IPS DF 6.9 (cell line): ENCODE results near the gene USH2A.

Source experiments
- DNase-seq: peaks from one replicate; pipeline ENCODE4 v3.0.0-alpha.2; 2013; ENCODE audit warnings: low read depth, low spot score
- H3K27ac ChIP-seq: one replicate; pipeline ENCODE4 v1.5.1; 2013; ENCODE audit warnings: low read length, control low read depth
- H3K27me3 ChIP-seq: 2 replicates; pipeline ENCODE4 v1.6.1; 2013; ENCODE audit warnings: mild to moderate bottlenecking, low read length; ENCODE audit not compliant: control insufficient read depth, insufficient read depth
- H3K36me3 ChIP-seq: 2 replicates; pipeline ENCODE4 v1.6.1; 2013; ENCODE audit warnings: low read length; ENCODE audit not compliant: control insufficient read depth, insufficient read depth
- H3K4me1 ChIP-seq: 2 replicates; pipeline ENCODE4 v1.6.1; 2013; ENCODE audit warnings: low read length; ENCODE audit not compliant: control insufficient read depth, insufficient read depth
- H3K4me3 ChIP-seq: 2 replicates; pipeline ENCODE4 v1.5.1; 2013; ENCODE audit warnings: mild to moderate bottlenecking, low read length
- H3K9me3 ChIP-seq: 2 replicates; pipeline ENCODE4 v1.6.1; 2013; ENCODE audit warnings: low read length, inconsistent platforms; ENCODE audit not compliant: control insufficient read depth, insufficient read depth
- WGBS: extraction: QIAGEN DNeasy Blood & Tissue Kit; methylation state at CpG from one replicate; pipeline ENCODE4 v1.1.7; 2013; ENCODE audit warnings: mixed read lengths, missing lambda C conversion rate; ENCODE audit not compliant: insufficient read length, insufficient coverage; 5-methylcytosine and 5-hydroxymethylcytosine counted together

The USH2A gene

GRCh38 chr1:215601276-215601675 is 822.0 kb downstream of the USH2A start:
- WGBS: no CpG with 5 or more reads among the region's 2 CpGs
- DNase-seq: no peak
- Histone ChIP-seq H3K27ac (no peak overlapping the region), H3K36me3 (no peaks in the 10 kb centered on the region; the same call in 1 of the 2 replicates), H3K4me1 (no peaks in the 10 kb centered on the region; the same call in 1 of the 2 replicates), H3K4me3 (no peak overlapping the region), H3K9me3 (no peaks in the 10 kb centered on the region), H3K27me3 (no peaks in the 10 kb centered on the region)

DNA sequence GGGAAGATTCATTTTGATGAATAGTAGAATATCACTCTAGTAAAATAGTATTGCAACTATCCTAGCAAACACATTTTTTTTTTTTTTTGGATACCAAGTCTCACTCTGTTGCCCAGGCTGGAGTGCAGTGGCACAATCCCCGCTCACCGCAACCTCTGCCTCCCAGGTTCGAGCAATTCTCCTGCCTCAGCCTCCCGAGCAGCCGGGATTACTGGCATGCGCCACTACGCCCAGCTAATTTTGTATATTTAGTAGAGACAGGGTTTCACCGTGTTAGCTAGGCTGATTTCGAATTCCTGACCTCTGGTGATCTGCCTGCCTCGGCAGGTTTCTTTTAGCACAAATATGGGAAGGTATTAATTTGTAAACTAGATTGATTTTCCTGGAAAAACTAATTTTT is 822.4 kb downstream of the USH2A start:
- Histone ChIP-seq H3K27me3 (no peaks in the 10 kb centered on the region), H3K36me3 (no peaks in the 10 kb centered on the region; the same call in 1 of the 2 replicates), H3K9me3 (no peaks in the 10 kb centered on the region), H3K4me1 (no peaks in the 10 kb centered on the region; the same call in 1 of the 2 replicates), H3K4me3 (no peak overlapping the region), H3K27ac (no peak overlapping the region)
- no peak for DNase-seq
- no CpG with 5 or more reads among the region's 10 CpGs for WGBS

GRCh38 chr1:215600258-215600792 is 822.9 kb downstream of the USH2A start:
- no peak for DNase-seq
- Histone ChIP-seq H3K27ac (no peak overlapping the region), H3K36me3 (no peaks in the 10 kb centered on the region; the same call in 1 of the 2 replicates)

DNA sequence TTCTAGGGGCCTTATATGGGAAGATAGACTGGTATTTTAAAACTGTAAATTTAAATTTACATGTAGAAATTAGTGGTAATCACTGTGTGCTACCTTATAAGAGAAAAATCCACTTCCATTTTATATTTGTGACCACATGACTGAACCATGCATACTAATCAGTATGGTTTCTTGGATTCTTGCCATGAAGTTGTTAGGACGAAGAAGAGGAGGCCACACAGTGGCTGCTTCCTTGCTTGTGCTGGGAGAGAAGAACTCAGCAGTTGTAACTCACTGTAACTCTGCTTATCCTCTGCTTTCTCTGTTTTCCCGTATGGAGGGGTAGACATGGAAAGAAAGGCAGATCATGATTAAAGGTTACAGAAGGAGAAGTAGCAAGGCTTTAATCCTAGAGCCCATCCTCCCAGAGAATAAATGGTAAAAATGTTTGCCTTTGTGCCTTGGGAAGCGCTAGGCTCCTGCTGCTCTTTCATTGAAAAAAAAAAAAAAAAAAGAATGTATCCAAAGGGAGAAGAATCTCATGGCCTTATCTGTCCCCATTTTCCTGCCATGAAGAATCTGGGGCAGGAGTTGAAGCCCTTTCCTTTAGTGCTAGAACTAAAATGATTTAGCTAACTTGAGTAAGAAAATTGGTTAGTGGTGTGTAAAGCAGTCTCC is 823.7 kb downstream of the USH2A start:
- no CpG with 5 or more reads among the region's 3 CpGs for WGBS
- Histone ChIP-seq H3K4me3 (no peak overlapping the region), H3K9me3 (no peaks in the 10 kb centered on the region), H3K4me1 (no peaks in the 10 kb centered on the region; the same call in 1 of the 2 replicates), H3K27me3 (no peaks in the 10 kb centered on the region), H3K27ac (no peak overlapping the region), H3K36me3 (no peaks in the 10 kb centered on the region; the same call in 1 of the 2 replicates)
- DNase-seq: no peak

More at GRCh38 chr1:215600258-215600792, 822.9 kb downstream of the USH2A start:
- Histone ChIP-seq H3K9me3 (no peaks in the 10 kb centered on the region), H3K4me1 (no peaks in the 10 kb centered on the region; the same call in 1 of the 2 replicates), H3K27me3 (no peaks in the 10 kb centered on the region), H3K4me3 (no peak overlapping the region)

DNA sequence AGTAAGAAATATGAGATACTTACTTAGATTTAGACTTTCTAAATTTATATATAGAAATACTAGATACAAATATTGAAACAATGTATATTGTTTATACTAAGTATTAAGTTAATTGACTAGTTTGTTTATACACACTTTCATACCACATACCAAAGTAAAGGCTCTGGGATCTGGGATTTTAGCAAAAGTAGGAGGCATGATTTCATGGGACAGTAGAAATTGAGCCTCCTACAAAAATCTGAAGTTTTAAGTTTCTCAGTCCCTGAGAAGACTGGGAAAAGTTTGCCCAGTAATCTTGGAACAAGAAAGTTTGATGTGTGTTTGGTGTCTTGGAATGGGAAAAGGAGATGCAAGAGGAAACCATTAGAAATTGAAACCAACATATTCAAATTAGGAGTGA is 825.3 kb downstream of the USH2A start:
- no peaks in the 10 kb centered on the region for H3K9me3 ChIP-seq
- no peak overlapping the region for H3K27ac ChIP-seq
- no peak overlapping the region for H3K4me3 ChIP-seq
- H3K36me3 ChIP-seq: no peaks in the 10 kb centered on the region; the same call in 1 of the 2 replicates
- no peak for DNase-seq
- H3K4me1 ChIP-seq: no peaks in the 10 kb centered on the region; the same call in 1 of the 2 replicates
- H3K27me3 ChIP-seq: no peaks in the 10 kb centered on the region

- Histone ChIP-seq H3K36me3 (no peaks in the 10 kb centered on the region; the same call in 1 of the 2 replicates), H3K27ac (no peak overlapping the region), H3K9me3 (no peaks in the 10 kb centered on the region), H3K4me3 (no peak overlapping the region), H3K27me3 (no peaks in the 10 kb centered on the region), H3K4me1 (no peaks in the 10 kb centered on the region; the same call in 1 of the 2 replicates)
- DNase-seq: no peak
- 100% methylated on average over 1 of the region's 2 CpGs for WGBS
Measured at GRCh38 chr1:215595231-215595630, 828.0 kb downstream of the USH2A start.

- Histone ChIP-seq H3K36me3 (no peaks in the 10 kb centered on the region; the same call in 1 of the 2 replicates), H3K27ac (no peak overlapping the region), H3K4me3 (no peak overlapping the region), H3K9me3 (no peaks in the 10 kb centered on the region), H3K4me1 (no peaks in the 10 kb centered on the region; the same call in 1 of the 2 replicates), H3K27me3 (no peaks in the 10 kb centered on the region)
- WGBS: no CpG with 5 or more reads among the region's 3 CpGs
- DNase-seq: no peak
Measured at GRCh38 chr1:215594640-215595039, 828.6 kb downstream of the USH2A start.

DNA sequence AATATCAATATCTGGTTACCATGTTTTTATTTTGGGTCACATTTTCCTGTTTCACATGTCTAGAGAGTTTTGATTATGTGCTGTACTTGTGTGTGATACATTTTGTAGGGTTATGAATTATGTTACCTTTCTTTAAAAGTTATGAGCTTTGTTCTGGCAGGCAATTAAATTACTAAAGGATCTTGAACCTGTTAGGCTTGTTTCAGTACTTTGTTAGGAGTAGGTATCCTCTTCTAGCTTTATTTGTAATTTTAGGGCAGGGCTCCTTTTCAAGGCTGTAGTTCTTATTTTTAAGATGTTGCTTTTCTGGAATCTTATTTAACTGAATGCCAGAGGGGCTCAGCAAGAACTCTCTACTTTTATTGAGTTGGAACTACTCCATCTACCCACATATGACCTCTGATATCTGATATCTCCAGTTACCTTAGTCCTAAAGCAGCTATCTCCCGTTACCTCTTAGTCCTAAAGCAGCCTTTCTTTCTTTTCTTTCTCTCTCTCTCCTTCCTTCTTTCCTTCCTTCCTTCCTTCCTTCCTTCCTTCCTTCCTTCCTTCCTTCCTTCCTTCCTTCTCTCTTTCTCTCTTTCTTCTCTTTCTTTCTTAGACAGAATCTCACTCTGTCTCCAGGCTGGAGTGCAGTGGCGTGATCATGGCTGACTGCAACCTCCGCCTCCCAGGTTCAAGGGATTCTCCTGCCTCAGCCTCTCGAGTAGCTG is 832.3 kb downstream of the USH2A start:
- Histone ChIP-seq H3K4me3 (no peak overlapping the region), H3K9me3 (no peaks in the 10 kb centered on the region), H3K27me3 (no peaks in the 10 kb centered on the region), H3K27ac (no peak overlapping the region), H3K4me1 (no peaks in the 10 kb centered on the region), H3K36me3 (peaks cover 3% of the 10 kb centered on the region; the same call in 1 of the 2 replicates)
- no CpG with 5 or more reads among the region's 4 CpGs for WGBS
- no peak for DNase-seq

DNA sequence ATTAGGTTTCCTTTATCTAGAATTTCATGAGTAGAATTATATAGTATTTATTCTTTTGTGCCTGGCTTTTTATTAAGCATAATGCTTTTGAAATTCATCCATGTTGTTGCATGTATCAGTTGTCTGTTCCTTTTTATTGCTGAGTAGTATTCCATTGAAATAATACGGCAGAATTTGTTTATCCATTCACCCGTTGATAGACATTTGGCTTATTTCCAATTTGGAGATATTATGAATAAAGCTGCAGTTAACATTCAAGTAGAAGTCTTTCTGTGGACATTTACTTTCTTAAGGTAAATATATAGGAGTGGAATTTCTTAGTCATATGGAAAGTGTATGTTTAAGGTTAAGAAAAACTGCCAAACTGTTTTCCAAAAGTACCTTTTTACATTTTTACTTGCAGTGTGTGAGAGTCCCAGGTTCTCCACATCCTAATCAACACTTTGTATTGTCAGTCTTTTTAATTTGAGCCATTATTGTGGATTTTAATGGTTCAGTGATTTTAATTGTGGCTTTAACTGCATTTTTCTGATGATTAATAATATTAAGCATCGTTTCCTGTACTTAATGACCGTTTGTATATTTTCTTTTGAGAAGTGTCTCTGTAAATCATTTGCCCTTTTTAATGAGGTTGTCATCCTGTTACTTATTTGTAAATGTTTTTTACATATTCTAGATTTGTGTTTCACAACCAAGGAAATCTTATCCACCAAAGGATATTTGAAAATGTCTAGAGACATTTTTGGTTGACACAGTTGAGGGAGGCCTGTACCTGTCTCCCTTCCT is 833.4 kb downstream of the USH2A start:
- Histone ChIP-seq H3K9me3 (no peaks in the 10 kb centered on the region), H3K36me3 (peaks cover 3% of the 10 kb centered on the region; the same call in 1 of the 2 replicates), H3K4me3 (no peak overlapping the region), H3K27ac (no peak overlapping the region), H3K4me1 (no peaks in the 10 kb centered on the region), H3K27me3 (no peaks in the 10 kb centered on the region)
- WGBS: no CpG with 5 or more reads among the region's 4 CpGs
- DNase-seq: no peak

DNA sequence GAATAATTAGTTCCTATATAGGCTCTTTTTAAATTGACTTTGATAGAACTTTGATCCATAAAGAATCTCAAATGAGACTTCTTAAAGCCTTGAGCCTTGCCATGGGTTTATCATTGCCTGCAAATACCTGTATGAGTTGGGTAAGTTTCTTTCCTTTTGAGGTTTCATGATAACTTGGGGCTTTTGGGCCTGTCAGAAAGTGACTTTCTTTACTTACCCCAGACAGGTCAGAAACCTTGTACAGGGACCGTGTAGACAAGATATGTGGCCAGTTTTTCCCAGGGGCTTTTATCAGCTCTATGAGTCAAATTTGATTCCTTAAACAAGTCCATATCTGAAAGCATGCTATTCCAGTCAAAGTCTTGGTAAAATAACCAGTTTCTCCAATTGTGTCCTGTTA is 838.9 kb downstream of the USH2A start:
- no CpG with 5 or more reads among the region's 1 CpG for WGBS
- H3K36me3 ChIP-seq: peaks cover 5% of the 10 kb centered on the region; the same call in 1 of the 2 replicates

More for the DNA sequence above, 838.9 kb downstream of the USH2A start:
- no peaks in the 10 kb centered on the region for H3K4me1 ChIP-seq
- H3K9me3 ChIP-seq: no peaks in the 10 kb centered on the region
- no peak overlapping the region for H3K4me3 ChIP-seq
- no peaks in the 10 kb centered on the region for H3K27me3 ChIP-seq
- DNase-seq: no peak
- H3K27ac ChIP-seq: no peak overlapping the region
